Endothelial cell of umbilical vein (primary cell): ENCODE data around the gene CACNA1C. TPM values are rescaled to one million over a fixed set of nuclear protein-coding genes. Genes with fewer than 3 reads are reported as not detected.

Source experiments
- BruUV-seq: library from RNA; stranded (reverse); fragments of 400-500 nt; replicated peaks from 2 replicates; lab custom pipeline; 2021; lab: Mats Ljungman, UMichigan
- CTCF ChIA-PET: fragments of 300-600, 350-600 bp; sonication (Branson Sonifier 250); formaldehyde crosslinking; loops from one replicate; lab custom pipeline; 2021; ENCODE audit warnings: antibody characterized with exemption, inconsistent platforms; lab: Charles Lee
- POLR2A ChIA-PET: fragments of 300-600, 350-600 bp; sonication (Branson Sonifier 250); formaldehyde crosslinking; loops from one replicate; lab custom pipeline; 2021; ENCODE audit warnings: antibody characterized with exemption, inconsistent platforms; lab: Charles Lee
- DNase-seq: peaks from one replicate; pipeline ENCODE4 v3.0.0-alpha.2; 2011; ENCODE audit warnings: low read depth, low spot score
- FAIRE-seq: peaks from 2 replicates; lab custom pipeline; 2011; peaks lifted over from hg19 to GRCh38; lab: Jason Lieb, UNC
- H2AFZ ChIP-seq: 2 replicates; pipeline ENCODE4 v1.6.0; 2012; ENCODE audit warnings: low read depth, low read length, control low read depth, inconsistent platforms
- H3K27ac ChIP-seq: 2 replicates; pipeline ENCODE4 v1.5.1; 2011; ENCODE audit warnings: low read depth, mild to moderate bottlenecking, control low read depth, low read length, moderate library complexity; ENCODE audit not compliant: insufficient read depth
- H3K27me3 ChIP-seq, 2 experiments: 2 replicates each; pipeline versions ENCODE4 v1.6.0 to v1.6.1; 2011; ENCODE audit warnings: low read length in 2 of 2, mixed read lengths in 1 of 2; ENCODE audit not compliant: control insufficient read depth in 2 of 2, insufficient read depth in 2 of 2
- H3K36me3 ChIP-seq, 2 experiments: 2 replicates in 1 of 2; 3 replicates in 1 of 2; pipeline ENCODE4 v1.5.1; 2011; ENCODE audit warnings: low read length in 2 of 2, mild to moderate bottlenecking in 1 of 2, moderate library complexity in 1 of 2; ENCODE audit not compliant: control insufficient read depth in 2 of 2, insufficient read depth in 2 of 2; ENCODE audit errors: extremely low read depth in 1 of 2
- H3K4me1 ChIP-seq: 3 replicates; pipeline ENCODE4 v1.5.1; 2011; ENCODE audit warnings: mild to moderate bottlenecking, low read length; ENCODE audit not compliant: control insufficient read depth, insufficient read depth; ENCODE audit errors: extremely low read depth
- H3K4me2 ChIP-seq: 2 replicates; pipeline ENCODE4 v1.6.1; 2011; ENCODE audit warnings: low read length, control low read depth, mixed read lengths; ENCODE audit not compliant: insufficient read depth
- H3K4me3 ChIP-seq, 3 experiments: fragments of 200-600 bp in 1 of 3; sonication (generic), shearing (Covaris generic) in 1 of 3; replicated peaks in 1 of 3; 2 replicates each; pipeline ENCODE4 v1.5.1; 2011 to 2016; ENCODE audit warnings: control low read depth in 3 of 3, low read length in 3 of 3, mild to moderate bottlenecking in 2 of 3, inconsistent platforms in 1 of 3, low read depth in 1 of 3, moderate library complexity in 1 of 3; ENCODE audit not compliant: insufficient read depth in 1 of 3
- H3K79me2 ChIP-seq: 2 replicates; pipeline ENCODE4 v1.6.0; 2012; ENCODE audit warnings: low read length, inconsistent platforms; ENCODE audit not compliant: control insufficient read depth, insufficient read depth
- H3K9ac ChIP-seq: replicated peaks from 2 replicates; pipeline ENCODE3; 2011; ENCODE audit warnings: low read length, control low read depth; ENCODE audit not compliant: insufficient read depth; ENCODE audit errors: extremely low read depth
- H3K9me1 ChIP-seq: replicated peaks from 3 replicates; pipeline ENCODE4 v1.6.0; 2011; ENCODE audit warnings: mild to moderate bottlenecking, low read length; ENCODE audit not compliant: control insufficient read depth, insufficient read depth; ENCODE audit errors: extremely low read depth
- H3K9me3 ChIP-seq: replicated peaks from 2 replicates; pipeline ENCODE4 v1.5.1; 2012; ENCODE audit warnings: low read length, inconsistent platforms; ENCODE audit not compliant: control insufficient read depth, insufficient read depth
- H4K20me1 ChIP-seq: replicated peaks from 2 replicates; pipeline ENCODE3; 2011; ENCODE audit warnings: mild to moderate bottlenecking, low read length; ENCODE audit not compliant: control insufficient read depth, insufficient read depth; ENCODE audit errors: extremely low read depth
- EZH2 ChIP-seq: IDR thresholded peaks from 2 replicates; pipeline ENCODE4 v1.6.1; 2012; ENCODE audit warnings: borderline replicate concordance, low read depth, mild to moderate bottlenecking, moderate library complexity, low read length, inconsistent platforms; ENCODE audit not compliant: severe bottlenecking
- FOS ChIP-seq: IDR thresholded peaks from 2 replicates; pipeline ENCODE4 v1.6.1; 2011; ENCODE audit warnings: mild to moderate bottlenecking, low read length, moderate library complexity, borderline replicate concordance; ENCODE audit not compliant: insufficient read depth
- GATA2 ChIP-seq: IDR thresholded peaks from 2 replicates; pipeline ENCODE4 v1.7.0; 2011; ENCODE audit warnings: low read depth, mild to moderate bottlenecking, moderate library complexity, mixed read lengths, low read length; ENCODE audit not compliant: insufficient read length, insufficient read depth
- JUN ChIP-seq: IDR thresholded peaks from 2 replicates; pipeline ENCODE4 v1.6.1; 2011; ENCODE audit warnings: borderline replicate concordance, low read depth; ENCODE audit not compliant: insufficient read length, insufficient read depth
- MYC ChIP-seq: IDR thresholded peaks from one replicate; pipeline ENCODE4 v1.6.1; 2011; ENCODE audit warnings: mild to moderate bottlenecking, low read depth, low read length
- POLR2A ChIP-seq: IDR thresholded peaks from 2 replicates; pipeline ENCODE4 v1.6.1; 2012; ENCODE audit warnings: low read depth, mild to moderate bottlenecking, control low read depth, low read length
- POLR2AphosphoS5 ChIP-seq: IDR thresholded peaks from 2 replicates; pipeline ENCODE4 v1.6.1; 2012; ENCODE audit warnings: low read depth, mild to moderate bottlenecking, control low read depth, low read length, moderate library complexity; ENCODE audit not compliant: insufficient read depth
- dilution Hi-C: fragments of 300-500 bp; cut with MboI; formaldehyde crosslinking; loops from one replicate; pipeline ENCODE4 v1.15.0; 2019; ENCODE audit warnings: low sequenced_read_pairs; ENCODE audit not compliant: extremely low pct_ligation_motif_present
- intact Hi-C: fragments of 100-400 bp; cut with micrococcal nuclease; formaldehyde crosslinking; loops from one replicate; pipeline ENCODE4 v1.10.0; 2022
- polyA plus RNA-seq, 4 experiments: library from polyadenylated mRNA; depleted of rRNA in 3 of 4; stranded (reverse) in 3 of 4; unstranded in 1 of 4; fragments of >200 nt; gene quantifications; 2 replicates each; pipeline versions ENCODE4 v1.2.1 to v1.2.3, GENCODE V29; 2011 to 2012; ENCODE audit warnings: missing spikeins in 1 of 4
- total RNA-seq: library from RNA; stranded (reverse); gene quantifications from 2 replicates; pipeline ENCODE4 v1.2.3, GENCODE V29; 2021
- TF ChIP-seq, protein P1 (sequence below): IDR thresholded peaks from 2 replicates; pipeline ENCODE4 v1.6.1; 2011; ENCODE audit not compliant: insufficient read depth, insufficient read length
- TF ChIP-seq, protein P2 (sequence below), 2 donors: IDR thresholded peaks; 1 replicate in 1 of 2; 2 replicates in 1 of 2; pipeline ENCODE4 v1.5.1; 2011; ENCODE audit warnings: low read length in 2 of 2, mild to moderate bottlenecking in 2 of 2, moderate library complexity in 2 of 2, control low read depth in 1 of 2, inconsistent platforms in 1 of 2, low read depth in 1 of 2; ENCODE audit not compliant: insufficient read depth in 1 of 2; ENCODE audit errors: extremely low read depth in 1 of 2

The CACNA1C gene
- total and polyA plus RNA-seq, 2 donors (not counting 3 experiments of a cell fraction or from before 2014, with no cell fraction given), result not detected

GRCh38 chr12:2242216-2242615 is 189.4 kb downstream of the CACNA1C start:
- intact Hi-C loops, result no loop called here
- no peak overlapping the region for H3K4me3 ChIP-seq
- H3K9me1 ChIP-seq, result no peaks in the 10 kb centered on the region
- BruUV-seq, result no TSS peak
- dilution Hi-C loops, result no loop called here
- no peaks in the 10 kb centered on the region for H3K27me3 ChIP-seq
- no peak overlapping the region for H2AFZ ChIP-seq
- ChIA-PET POLR2A (no interaction called here), CTCF (no interaction called here)
- no peaks in the 10 kb centered on the region for H3K79me2 ChIP-seq
- DNase-seq (no peak), FAIRE-seq (no peak)
- no peaks in the 10 kb centered on the region for H3K4me1 ChIP-seq
- no peaks in the 10 kb centered on the region for H3K36me3 ChIP-seq
- no peak for TF ChIP-seq FOS
- TF ChIP-seq POLR2A, result no peak
- TF ChIP-seq POLR2AphosphoS5, result no peak
- TF ChIP-seq MYC, result no peak
- TF ChIP-seq, protein P1, sequence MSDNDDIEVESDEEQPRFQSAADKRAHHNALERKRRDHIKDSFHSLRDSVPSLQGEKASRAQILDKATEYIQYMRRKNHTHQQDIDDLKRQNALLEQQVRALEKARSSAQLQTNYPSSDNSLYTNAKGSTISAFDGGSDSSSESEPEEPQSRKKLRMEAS, result no peak
- TF ChIP-seq, protein P2, sequence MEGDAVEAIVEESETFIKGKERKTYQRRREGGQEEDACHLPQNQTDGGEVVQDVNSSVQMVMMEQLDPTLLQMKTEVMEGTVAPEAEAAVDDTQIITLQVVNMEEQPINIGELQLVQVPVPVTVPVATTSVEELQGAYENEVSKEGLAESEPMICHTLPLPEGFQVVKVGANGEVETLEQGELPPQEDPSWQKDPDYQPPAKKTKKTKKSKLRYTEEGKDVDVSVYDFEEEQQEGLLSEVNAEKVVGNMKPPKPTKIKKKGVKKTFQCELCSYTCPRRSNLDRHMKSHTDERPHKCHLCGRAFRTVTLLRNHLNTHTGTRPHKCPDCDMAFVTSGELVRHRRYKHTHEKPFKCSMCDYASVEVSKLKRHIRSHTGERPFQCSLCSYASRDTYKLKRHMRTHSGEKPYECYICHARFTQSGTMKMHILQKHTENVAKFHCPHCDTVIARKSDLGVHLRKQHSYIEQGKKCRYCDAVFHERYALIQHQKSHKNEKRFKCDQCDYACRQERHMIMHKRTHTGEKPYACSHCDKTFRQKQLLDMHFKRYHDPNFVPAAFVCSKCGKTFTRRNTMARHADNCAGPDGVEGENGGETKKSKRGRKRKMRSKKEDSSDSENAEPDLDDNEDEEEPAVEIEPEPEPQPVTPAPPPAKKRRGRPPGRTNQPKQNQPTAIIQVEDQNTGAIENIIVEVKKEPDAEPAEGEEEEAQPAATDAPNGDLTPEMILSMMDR (IDR thresholded peaks at IDR 0.05; ENCODE audit: extremely low read depth in 1 of 2, insufficient read depth in 1 of 2, low read depth in 1 of 2, low read length in 2 of 2), result no peak
- TF ChIP-seq JUN, result no peak
- TF ChIP-seq EZH2, result no peak
- TF ChIP-seq GATA2, result no peak
- no peak overlapping the region for H3K4me2 ChIP-seq
- H4K20me1 ChIP-seq, result no peaks in the 10 kb centered on the region
- no peak overlapping the region for H3K27ac ChIP-seq
- H3K9me3 ChIP-seq, result no peaks in the 10 kb centered on the region
- H3K9ac ChIP-seq, result no peak overlapping the region
